Activated naive CD8-positive, alpha-beta T cell treated with anti-CD3 and anti-CD28 coated beads, Interleukin-2, amount 50 U/mL, for 16 hours (primary cell): Measurements from ENCODE around the gene UNK.

ENCODE experiments used
- DNase-seq: peaks from one replicate; pipeline ENCODE4 v3.0.0-alpha.2; 2020; ENCODE audit warnings: low read depth, low spot score

UNK gene

DNA sequence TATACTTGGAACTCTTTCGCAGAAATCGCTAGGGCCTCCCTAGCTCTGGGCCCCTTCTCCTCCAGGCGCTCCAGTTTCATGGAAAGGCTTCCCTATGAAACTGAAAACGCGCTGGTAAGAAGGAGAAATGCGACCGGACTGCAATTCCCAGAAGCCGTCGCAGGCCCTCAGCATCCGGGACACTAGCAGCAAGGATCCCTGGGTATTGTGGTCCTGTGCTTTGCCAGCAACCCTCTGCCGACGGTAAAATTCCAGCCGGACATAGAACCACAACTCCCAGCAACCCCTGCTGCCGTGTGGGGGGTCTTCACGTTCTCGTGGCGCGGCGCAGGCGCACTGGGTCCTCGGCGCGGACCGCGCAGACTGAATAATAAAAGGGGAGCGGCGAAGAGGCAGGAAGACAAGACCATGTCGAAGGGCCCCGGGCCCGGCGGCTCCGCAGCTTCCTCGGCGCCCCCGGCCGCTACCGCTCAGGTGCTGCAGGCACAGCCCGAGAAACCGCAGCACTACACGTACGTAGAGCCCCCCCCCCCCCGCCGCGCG lies at the start of gene UNK:
UNK (plus strand) TSS at position 334 of the 543 bp plus-strand sequence; CDS start at position 409, 75 bp downstream.
- peak; percentile 92 for DNase-seq

DNA sequence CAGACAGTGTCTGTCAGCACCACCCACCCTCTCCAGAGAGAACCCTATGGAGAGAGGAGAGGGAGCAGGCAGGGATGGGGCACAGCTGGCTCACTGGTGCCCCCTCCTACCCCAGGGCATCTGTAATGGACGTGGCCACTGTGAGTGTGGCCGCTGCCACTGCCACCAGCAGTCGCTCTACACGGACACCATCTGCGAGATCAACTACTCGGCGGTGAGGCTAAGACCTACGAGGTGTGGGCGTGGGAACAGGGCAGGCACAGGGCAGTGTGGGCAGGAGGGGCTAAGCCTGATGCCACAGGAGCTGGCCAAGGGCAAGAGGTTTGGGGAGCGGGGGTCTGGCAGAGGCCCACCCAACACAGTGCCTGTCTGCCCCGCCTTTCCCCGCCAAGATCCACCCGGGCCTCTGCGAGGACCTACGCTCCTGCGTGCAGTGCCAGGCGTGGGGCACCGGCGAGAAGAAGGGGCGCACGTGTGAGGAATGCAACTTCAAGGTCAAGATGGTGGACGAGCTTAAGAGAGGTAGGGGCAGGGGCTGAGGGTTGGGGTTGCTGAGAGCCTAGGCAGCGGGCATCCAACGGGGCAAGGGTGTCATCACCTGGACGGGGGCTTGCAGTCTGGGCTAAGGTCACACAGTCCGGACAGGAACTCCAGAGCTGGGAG lies 48.3 kb upstream of the UNK start:
- DNase-seq: no peak

GRCh38 chr17:75737133-75737962 lies 47.3 kb upstream of the UNK start:
- DNase-seq: no peak

- DNase-seq: no peak
Observed at GRCh38 chr17:75738218-75738802, 46.3 kb upstream of the UNK start.

GRCh38 chr17:75739174-75739573 lies 45.4 kb upstream of the UNK start:
- DNase-seq: no peak

- DNase-seq: no peak
Observed at GRCh38 chr17:75739801-75740200, 44.8 kb upstream of the UNK start.

- DNase-seq: no peak
Observed at GRCh38 chr17:75740215-75740614, 44.4 kb upstream of the UNK start.

GRCh38 chr17:75740631-75741077 lies 44.0 kb upstream of the UNK start:
- DNase-seq: no peak

- no peak for DNase-seq
Observed at GRCh38 chr17:75742337-75742736, 42.3 kb upstream of the UNK start.

DNA sequence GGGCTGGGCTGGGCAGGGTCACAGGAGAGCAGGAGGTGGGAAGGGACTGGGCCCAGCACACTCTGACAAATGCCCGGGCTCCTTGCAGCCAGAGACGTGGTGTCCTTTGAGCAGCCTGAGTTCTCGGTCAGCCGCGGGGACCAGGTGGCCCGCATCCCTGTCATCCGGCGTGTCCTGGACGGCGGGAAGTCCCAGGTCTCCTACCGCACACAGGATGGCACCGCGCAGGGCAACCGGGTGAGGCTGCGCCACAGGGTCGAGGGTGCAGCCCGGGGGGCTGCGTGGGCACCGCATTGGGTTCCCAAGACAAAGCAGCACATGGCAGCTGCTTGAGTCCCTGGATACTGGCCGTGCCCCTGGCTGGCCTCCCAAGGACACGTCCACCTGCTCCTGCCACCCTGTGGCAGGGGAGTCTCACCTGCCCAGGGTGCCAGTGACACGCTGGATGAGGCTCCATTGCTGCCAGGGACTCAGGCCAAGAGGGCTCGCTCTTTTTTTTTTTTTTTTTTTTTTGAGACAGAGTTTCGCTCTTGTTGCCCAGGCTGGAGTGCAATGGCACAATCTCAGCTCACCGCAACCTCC lies 40.9 kb upstream of the UNK start:
- DNase-seq: no peak

- no peak for DNase-seq
Observed at GRCh38 chr17:75748706-75749105, 35.9 kb upstream of the UNK start.

DNA sequence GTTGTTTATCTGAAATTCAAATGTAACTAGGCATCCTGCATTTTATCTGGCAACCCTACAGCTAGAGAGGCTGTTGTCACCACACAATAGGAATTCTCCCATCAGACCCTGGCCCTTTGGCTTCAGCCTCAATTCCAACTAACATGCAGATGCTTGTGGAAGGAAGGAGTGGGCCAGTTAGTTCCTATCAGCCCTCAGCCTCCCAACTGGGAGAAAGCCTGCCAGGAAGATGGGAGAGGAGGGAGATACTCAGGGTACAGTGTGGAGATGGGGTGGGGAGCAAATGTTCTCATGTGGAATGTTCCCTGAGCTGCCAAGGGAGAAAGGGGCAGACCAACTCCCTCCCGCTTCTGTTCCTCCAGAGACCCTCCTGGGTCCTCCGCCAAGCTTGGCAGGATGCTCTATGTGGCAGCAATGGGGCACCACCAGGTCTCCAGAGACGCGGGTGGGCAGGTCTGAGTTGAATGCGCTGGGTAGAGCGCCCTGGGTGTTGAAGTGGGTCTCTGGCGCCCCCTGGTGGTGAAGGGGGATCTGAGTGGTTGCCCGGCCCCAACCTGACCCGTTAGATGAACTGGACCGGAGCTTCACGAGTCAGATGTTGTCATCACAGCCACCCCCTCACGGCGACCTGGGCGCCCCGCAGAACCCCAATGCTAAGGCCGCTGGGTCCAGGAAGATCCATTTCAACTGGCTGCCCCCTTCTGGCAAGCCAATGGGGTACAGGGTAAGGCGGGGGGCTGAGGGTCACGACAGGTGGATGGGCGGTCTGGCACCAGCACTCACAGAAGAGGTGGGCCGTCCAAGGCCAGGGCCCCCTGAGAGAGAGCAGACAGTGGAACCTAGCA lies 34.8 kb upstream of the UNK start:
- peak; percentile 84 for DNase-seq

DNA sequence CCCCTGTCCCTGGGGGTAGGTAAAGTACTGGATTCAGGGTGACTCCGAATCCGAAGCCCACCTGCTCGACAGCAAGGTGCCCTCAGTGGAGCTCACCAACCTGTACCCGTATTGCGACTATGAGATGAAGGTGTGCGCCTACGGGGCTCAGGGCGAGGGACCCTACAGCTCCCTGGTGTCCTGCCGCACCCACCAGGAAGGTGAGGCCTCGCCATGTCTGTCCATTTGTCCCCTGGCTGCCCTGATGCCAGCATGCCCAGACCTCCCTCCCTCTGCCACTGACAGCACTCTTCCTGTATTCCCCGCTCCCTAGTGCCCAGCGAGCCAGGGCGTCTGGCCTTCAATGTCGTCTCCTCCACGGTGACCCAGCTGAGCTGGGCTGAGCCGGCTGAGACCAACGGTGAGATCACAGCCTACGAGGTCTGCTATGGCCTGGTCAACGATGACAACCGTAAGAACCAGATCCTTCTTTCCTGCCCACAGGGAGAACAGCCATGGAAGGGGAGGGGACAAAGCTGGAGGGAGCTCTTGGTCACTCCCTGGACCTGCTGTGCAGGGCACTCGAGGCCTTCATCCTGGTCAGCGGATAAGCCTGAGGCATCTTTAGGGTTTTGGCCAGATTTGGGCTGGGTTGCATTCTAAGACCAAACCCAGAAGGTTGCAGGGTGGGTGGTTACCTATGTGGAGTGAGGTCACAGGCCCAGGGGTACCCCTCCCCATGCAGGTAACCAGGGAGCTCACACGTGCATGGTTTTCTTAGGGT lies 33.8 kb upstream of the UNK start:
- DNase-seq: no peak

GRCh38 chr17:75751676-75752404 lies 32.8 kb upstream of the UNK start:
- no peak for DNase-seq

- no peak for DNase-seq
Observed at GRCh38 chr17:75752405-75752709, 32.2 kb upstream of the UNK start.

- DNase-seq: no peak
Observed at GRCh38 chr17:75752802-75753513, 31.6 kb upstream of the UNK start.

GRCh38 chr17:75753514-75754377 lies 30.9 kb upstream of the UNK start:
- peak; percentile 45 for DNase-seq
